GM12801 (cell line): Measurements from ENCODE around the gene TASP1.

Experiments used
- TF ChIP-seq, protein P1 (sequence below): IDR thresholded peaks from one replicate; pipeline ENCODE4 v1.5.1; 2011; ENCODE audit warnings: control low read depth; ENCODE audit not compliant: insufficient read length; ENCODE audit errors: extremely low read depth

Gene TASP1

DNA sequence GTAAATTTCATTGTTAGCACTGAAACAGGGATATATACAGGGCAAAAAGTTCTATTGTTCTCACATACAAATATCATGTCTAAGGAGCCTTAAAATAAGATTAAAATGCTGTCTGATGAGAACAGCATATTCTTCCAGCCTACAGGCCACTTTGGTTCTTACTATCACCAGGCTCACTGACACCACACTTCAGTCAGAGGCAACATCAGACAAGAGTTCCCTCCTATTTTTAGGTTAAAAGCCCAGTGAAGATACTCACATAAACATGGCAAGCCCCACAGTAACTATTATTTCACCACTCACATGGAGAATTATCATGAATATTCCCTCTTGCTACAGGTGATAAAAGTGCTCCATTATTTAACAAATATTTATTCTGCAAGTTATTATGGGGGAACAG lies 241.9 kb downstream of the TASP1 start:
- TF ChIP-seq, protein P1, sequence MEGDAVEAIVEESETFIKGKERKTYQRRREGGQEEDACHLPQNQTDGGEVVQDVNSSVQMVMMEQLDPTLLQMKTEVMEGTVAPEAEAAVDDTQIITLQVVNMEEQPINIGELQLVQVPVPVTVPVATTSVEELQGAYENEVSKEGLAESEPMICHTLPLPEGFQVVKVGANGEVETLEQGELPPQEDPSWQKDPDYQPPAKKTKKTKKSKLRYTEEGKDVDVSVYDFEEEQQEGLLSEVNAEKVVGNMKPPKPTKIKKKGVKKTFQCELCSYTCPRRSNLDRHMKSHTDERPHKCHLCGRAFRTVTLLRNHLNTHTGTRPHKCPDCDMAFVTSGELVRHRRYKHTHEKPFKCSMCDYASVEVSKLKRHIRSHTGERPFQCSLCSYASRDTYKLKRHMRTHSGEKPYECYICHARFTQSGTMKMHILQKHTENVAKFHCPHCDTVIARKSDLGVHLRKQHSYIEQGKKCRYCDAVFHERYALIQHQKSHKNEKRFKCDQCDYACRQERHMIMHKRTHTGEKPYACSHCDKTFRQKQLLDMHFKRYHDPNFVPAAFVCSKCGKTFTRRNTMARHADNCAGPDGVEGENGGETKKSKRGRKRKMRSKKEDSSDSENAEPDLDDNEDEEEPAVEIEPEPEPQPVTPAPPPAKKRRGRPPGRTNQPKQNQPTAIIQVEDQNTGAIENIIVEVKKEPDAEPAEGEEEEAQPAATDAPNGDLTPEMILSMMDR: no peak

DNA sequence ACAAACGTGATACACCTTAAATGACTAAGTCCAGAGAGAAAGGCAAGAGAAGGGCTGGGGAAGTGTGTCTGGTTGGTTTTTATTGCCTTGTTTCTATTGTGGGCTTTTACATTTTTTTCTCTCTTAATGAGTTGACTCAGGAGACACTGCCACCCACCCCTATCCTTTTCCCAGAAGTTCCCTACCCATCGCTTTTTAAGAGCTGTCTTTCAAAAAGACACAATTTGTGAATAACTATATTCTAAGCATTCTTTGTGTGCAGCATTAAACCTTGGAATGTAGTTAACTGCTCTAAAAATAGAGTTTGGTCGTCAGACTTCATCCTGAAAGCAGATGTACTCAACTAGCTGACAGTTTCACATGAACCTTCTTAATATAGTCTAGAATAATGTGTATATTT lies 242.7 kb downstream of the TASP1 start:
- TF ChIP-seq, protein P1: no peak

DNA sequence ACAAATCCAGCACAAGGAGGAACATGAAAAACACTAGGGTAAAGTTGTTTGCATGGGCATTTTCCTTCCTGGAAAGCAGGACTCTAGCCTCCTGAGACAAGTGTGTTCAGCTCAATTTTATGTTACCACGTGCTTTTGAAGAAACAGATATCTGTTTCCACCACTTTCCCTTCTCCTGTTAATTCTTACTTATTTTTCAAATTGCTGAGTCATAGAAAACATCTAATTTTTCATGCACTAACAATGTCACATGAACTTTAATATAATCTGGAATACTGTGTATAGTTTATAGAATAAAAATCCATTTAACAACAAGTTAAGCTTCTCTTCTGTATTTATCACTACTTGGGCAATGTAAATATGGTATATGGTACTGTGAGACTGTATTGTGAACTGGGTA lies 243.5 kb downstream of the TASP1 start:
- TF ChIP-seq, protein P1: no peak

- TF ChIP-seq, protein P1: no peak
Observed at GRCh38 chr20:13392391-13392790, 246.3 kb downstream of the TASP1 start.

GRCh38 chr20:13389115-13389514 lies 249.6 kb downstream of the TASP1 start:
- TF ChIP-seq, protein P1: no peak

GRCh38 chr20:13384132-13384531 lies 254.6 kb downstream of the TASP1 start:
- TF ChIP-seq, protein P1: no peak

DNA sequence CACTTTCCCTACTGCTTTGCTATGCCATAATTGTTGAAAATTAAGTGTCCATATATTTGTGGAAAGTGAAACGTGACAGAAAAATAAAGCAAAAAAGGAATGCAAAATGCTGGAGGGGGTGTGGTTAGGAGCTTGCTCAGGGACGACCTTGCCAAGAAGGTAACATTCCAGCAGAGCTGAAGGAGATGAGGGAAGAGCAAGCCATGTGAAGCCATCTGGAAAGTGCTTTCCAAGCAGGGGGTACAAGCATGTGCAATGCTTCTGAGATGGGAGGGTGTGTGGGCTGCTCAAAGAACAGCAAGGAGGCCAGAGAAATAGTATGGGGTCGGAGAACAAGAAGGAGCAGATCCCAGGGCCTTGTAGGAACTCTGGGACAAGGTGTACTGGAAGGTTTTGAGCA lies 255.9 kb downstream of the TASP1 start:
- TF ChIP-seq, protein P1: no peak

- TF ChIP-seq, protein P1: no peak
Observed at GRCh38 chr20:13373400-13373799, 265.3 kb downstream of the TASP1 start.
